Psoas muscle (tissue), 8 donors: ENCODE measurements around the gene PXYLP1. TPM values are rescaled to one million over a fixed set of nuclear protein-coding genes. Genes with fewer than 3 reads are reported as not detected.
A peak's percentile ranks its signal among the peaks of the same experiment; 100 is the strongest.

Source experiments
- ATAC-seq, 4 donors: fragments of 200-7000 bp; cut with Tn5 transposase; one replicate each; pipeline ENCODE4 v1.9.1; 2020; ENCODE audit warnings: moderate library complexity in 3 of 4, mild to moderate bottlenecking in 2 of 4
- DNase-seq, 2 donors: peaks; one replicate each; pipeline ENCODE4 v3.0.0-alpha.2; 2020
- H3K27ac ChIP-seq: fragments of 200-600 bp; one replicate; pipeline ENCODE4 v1.8.0; 2022
- H3K27me3 ChIP-seq, 3 donors: fragments of 200-600 bp in 1 of 3; one replicate each; pipeline versions ENCODE4 v1.6.1 to v1.8.0; 2013 to 2022; ENCODE audit warnings: low read length in 2 of 3, mild to moderate bottlenecking in 2 of 3, moderate library complexity in 1 of 3; ENCODE audit not compliant: insufficient read depth in 3 of 3
- H3K36me3 ChIP-seq, 2 donors: fragments of 200-600 bp in 1 of 2; one replicate each; pipeline versions ENCODE4 v1.6.1 to v1.8.0; 2013 to 2022; ENCODE audit warnings: low read depth in 1 of 2, mild to moderate bottlenecking in 1 of 2, moderate library complexity in 1 of 2; ENCODE audit not compliant: insufficient read depth in 1 of 2
- H3K4me1 ChIP-seq: fragments of 200-600 bp; one replicate; pipeline ENCODE4 v1.8.0; 2022
- H3K4me3 ChIP-seq: fragments of 200-600 bp; one replicate; pipeline ENCODE4 v1.8.0; 2022; ENCODE audit warnings: mild to moderate bottlenecking
- H3K9me3 ChIP-seq: fragments of 200-600 bp; one replicate; pipeline ENCODE4 v1.8.0; 2022
- CTCF ChIP-seq: fragments of 200-600 bp; IDR thresholded peaks from one replicate; pipeline ENCODE4 v1.8.0; 2022; ENCODE audit warnings: antibody characterized with exemption
- WGBS, 3 donors: extraction: QIAGEN DNeasy Blood & Tissue Kit; methylation state at CpG; one replicate each; pipeline versions ENCODE4 v1.1.6 to v1.1.7; 2013; 5-methylcytosine and 5-hydroxymethylcytosine counted together
- intact Hi-C, 2 donors: fragments of 100-400 bp; cut with DNase I; formaldehyde crosslinking; loops; one replicate each; pipeline versions ENCODE4 v1.11.0 to v1.14.2; 2022
- polyA plus RNA-seq, 3 donors: library from polyadenylated mRNA; stranded (reverse); fragments of 200-250 nt; gene quantifications; one replicate each; pipeline ENCODE4 v1.2.3, GENCODE V29; 2013
- total RNA-seq, 4 donors: library from RNA; stranded (reverse); fragmentation: NEBNext Ultra II Directional in 2 of 4; extraction: Animal tissue kit (Norgen Biotek cat#: 25700) in 2 of 4; gene quantifications; one replicate each; pipeline versions ENCODE4 v1.2.1 to v1.2.4, GENCODE V29; 2021 to 2023
- donor health status: healthy with polysubstance abuse.
- donor health status: DM: no; HTN: no; CAD: no; lungs with moderate emphysema.
- donor health status: Bipolar disorder and iron deficiency.
- donor health status: healthy.
- donor health status: DM: yes; HTN: yes; CAD: no.
- donor health status: DM: no; HTN: no; CAD: no.
- donor health status: DM: no; HTN: no; CAD: no.
- donor health status: DM: yes; HTN: yes; CAD: no.

The PXYLP1 gene
- total and polyA plus RNA-seq, 7 donors = 0.83 to 6.8 (median 1.8) TPM

DNA sequence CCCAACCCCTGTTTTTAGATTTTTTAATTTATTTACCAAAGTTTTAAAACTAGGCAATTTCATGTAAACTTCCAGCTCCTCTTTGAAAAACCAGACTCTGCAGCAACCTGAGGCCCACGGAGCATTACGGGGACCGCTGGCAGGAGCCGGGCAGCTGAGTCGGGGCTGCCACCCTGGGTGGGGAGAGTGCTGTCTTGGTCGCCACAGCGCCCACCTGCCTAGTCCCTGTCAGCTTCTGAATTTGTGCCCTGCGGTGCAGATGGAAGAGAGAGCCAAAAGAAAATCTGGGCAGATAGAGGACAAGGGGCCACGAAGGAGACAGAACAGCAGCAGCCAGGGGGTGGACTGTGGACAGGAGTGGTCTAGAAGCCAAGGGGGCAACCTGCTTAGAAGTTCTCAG, 34.6 kb downstream of the PXYLP1 start:
- WGBS, 3 donors = 93 to 98% (median 95%) methylated on average over 9 of the region's 9 CpGs
- ATAC-seq = no peak
- no peak for TF ChIP-seq CTCF
- no peak overlapping the region for H3K4me3 ChIP-seq
- DNase-seq = no peak
- no peak overlapping the region for H3K27ac ChIP-seq
- H3K27me3 ChIP-seq = no peaks in the 10 kb centered on the region
- intact Hi-C loops = no loop called here
- H3K4me1 ChIP-seq = no peaks in the 10 kb centered on the region
- H3K36me3 ChIP-seq = no peaks in the 10 kb centered on the region
- H3K9me3 ChIP-seq = no peaks in the 10 kb centered on the region

- WGBS, 3 donors = 75 to 78% (median 76%) methylated on average over 13 of the region's 13 CpGs
- no peaks in the 10 kb centered on the region for H3K27me3 ChIP-seq
- no peaks in the 10 kb centered on the region for H3K36me3 ChIP-seq
- H3K4me3 ChIP-seq = peak overlapping the region; percentile 18
- peaks cover 2% of the 10 kb centered on the region for H3K4me1 ChIP-seq
- TF ChIP-seq CTCF = no peak
- ATAC-seq (no peak), DNase-seq (no peak)
- intact Hi-C loops = no loop called here
- no peaks in the 10 kb centered on the region for H3K9me3 ChIP-seq
- no peak overlapping the region for H3K27ac ChIP-seq
These were observed 35.4 kb downstream of the PXYLP1 start for GRCh38 chr3:141266797-141267555.

GRCh38 chr3:141267629-141268028, 36.0 kb downstream of the PXYLP1 start:
- Histone ChIP-seq H3K4me3 (peak overlapping the region; percentile 18), H3K9me3 (no peaks in the 10 kb centered on the region), H3K27ac (no peak overlapping the region), H3K4me1 (peaks cover 2% of the 10 kb centered on the region), H3K27me3 (no peaks in the 10 kb centered on the region), H3K36me3 (no peaks in the 10 kb centered on the region)
- DNase-seq (no peak), ATAC-seq (no peak)
- intact Hi-C loops = no loop called here
- TF ChIP-seq CTCF = no peak

DNA sequence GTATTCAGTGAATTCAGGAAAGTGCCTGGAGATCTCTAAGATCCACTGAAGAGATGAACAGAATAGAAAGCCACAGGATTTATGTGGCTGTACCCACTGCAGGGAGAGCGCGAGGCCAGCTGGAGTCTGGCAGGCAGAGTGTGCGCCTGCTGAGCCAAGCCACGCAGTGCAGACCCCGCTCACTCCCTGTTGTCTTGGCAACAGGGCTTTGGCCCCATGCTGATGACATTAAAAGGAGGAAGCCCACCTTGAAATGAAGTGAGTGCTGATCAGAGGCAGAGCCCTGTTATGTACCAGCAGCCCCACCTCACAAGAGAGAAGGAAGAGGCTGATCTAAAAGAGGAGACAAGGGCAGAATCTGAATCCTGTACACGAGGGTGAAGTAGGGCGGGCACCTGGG, 36.7 kb downstream of the PXYLP1 start:
- Histone ChIP-seq H3K27ac (no peak overlapping the region), H3K27me3 (no peaks in the 10 kb centered on the region), H3K4me1 (peaks cover 2% of the 10 kb centered on the region), H3K4me3 (no peak overlapping the region), H3K9me3 (no peaks in the 10 kb centered on the region), H3K36me3 (no peaks in the 10 kb centered on the region)
- intact Hi-C loops = no loop called here
- DNase-seq (no peak), ATAC-seq (no peak)
- no peak for TF ChIP-seq CTCF
- WGBS, 3 donors = 86 to 91% (median 88%) methylated on average over 7 of the region's 7 CpGs

DNA sequence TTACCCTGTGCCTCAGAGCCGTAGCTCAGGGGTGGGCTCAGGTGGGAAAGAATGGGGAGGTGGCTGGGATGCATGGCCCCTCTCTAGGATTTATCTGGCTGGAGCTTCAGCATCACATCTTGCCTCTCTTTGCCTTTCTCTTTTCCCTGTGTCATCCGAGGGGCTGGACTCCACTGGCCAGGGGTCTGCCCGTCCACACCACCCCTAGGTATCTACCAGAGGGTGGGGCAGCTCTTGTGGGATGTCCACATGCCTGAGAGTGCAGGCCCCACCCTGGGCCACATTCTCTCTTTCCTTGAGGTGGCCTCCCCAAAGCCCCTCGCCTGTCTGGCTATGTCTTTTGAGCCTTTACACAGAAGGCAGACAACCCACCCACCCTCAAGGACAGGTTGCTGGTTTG, 37.2 kb downstream of the PXYLP1 start:
- ATAC-seq = no peak
- Histone ChIP-seq H3K9me3 (no peaks in the 10 kb centered on the region), H3K4me3 (no peak overlapping the region), H3K4me1 (peaks cover 2% of the 10 kb centered on the region), H3K27me3 (no peaks in the 10 kb centered on the region), H3K36me3 (no peaks in the 10 kb centered on the region), H3K27ac (no peak overlapping the region)
- no peak for TF ChIP-seq CTCF
- intact Hi-C loops = no loop called here
- no peak for DNase-seq
- WGBS, 3 donors = 96 to 98% (median 97%) methylated on average over 4 of the region's 4 CpGs
